ENCODE measurements around the gene PRDM1.

- TF ChIP-seq, protein P1, sequence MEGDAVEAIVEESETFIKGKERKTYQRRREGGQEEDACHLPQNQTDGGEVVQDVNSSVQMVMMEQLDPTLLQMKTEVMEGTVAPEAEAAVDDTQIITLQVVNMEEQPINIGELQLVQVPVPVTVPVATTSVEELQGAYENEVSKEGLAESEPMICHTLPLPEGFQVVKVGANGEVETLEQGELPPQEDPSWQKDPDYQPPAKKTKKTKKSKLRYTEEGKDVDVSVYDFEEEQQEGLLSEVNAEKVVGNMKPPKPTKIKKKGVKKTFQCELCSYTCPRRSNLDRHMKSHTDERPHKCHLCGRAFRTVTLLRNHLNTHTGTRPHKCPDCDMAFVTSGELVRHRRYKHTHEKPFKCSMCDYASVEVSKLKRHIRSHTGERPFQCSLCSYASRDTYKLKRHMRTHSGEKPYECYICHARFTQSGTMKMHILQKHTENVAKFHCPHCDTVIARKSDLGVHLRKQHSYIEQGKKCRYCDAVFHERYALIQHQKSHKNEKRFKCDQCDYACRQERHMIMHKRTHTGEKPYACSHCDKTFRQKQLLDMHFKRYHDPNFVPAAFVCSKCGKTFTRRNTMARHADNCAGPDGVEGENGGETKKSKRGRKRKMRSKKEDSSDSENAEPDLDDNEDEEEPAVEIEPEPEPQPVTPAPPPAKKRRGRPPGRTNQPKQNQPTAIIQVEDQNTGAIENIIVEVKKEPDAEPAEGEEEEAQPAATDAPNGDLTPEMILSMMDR (CRISPR knock-in tag; IDR thresholded peaks at IDR 0.05) = no peak
- TF ChIP-seq EZH2 (conservative IDR thresholded peaks at IDR 0.05; ENCODE audit: low read depth, low read length) = no peak
- no peak for TF ChIP-seq ESRRA (CRISPR knock-in tag; IDR thresholded peaks at IDR 0.05; ENCODE audit: low read depth)
- no peak for TF ChIP-seq TFDP2 (CRISPR knock-in tag; IDR thresholded peaks at IDR 0.05)
- TF ChIP-seq, protein P2, sequence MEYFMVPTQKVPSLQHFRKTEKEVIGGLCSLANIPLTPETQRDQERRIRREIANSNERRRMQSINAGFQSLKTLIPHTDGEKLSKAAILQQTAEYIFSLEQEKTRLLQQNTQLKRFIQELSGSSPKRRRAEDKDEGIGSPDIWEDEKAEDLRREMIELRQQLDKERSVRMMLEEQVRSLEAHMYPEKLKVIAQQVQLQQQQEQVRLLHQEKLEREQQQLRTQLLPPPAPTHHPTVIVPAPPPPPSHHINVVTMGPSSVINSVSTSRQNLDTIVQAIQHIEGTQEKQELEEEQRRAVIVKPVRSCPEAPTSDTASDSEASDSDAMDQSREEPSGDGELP (IDR thresholded peaks at IDR 0.05; ENCODE audit: borderline replicate concordance, low read depth) = no peak
- TF ChIP-seq IKZF4 (CRISPR knock-in tag; IDR thresholded peaks at IDR 0.05; ENCODE audit: borderline replicate concordance, low read depth, not compliant biosample characterization) = no peak
- TF ChIP-seq ZNF749 (CRISPR knock-in tag; IDR thresholded peaks at IDR 0.05; ENCODE audit: borderline replicate concordance) = no peak
- TF ChIP-seq, protein P3, sequence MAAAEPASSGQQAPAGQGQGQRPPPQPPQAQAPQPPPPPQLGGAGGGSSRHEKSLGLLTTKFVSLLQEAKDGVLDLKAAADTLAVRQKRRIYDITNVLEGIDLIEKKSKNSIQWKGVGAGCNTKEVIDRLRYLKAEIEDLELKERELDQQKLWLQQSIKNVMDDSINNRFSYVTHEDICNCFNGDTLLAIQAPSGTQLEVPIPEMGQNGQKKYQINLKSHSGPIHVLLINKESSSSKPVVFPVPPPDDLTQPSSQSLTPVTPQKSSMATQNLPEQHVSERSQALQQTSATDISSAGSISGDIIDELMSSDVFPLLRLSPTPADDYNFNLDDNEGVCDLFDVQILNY (CRISPR knock-in tag; conservative IDR thresholded peaks at IDR 0.05) = no peak
- no peak for TF ChIP-seq ZMAT3 (CRISPR knock-in tag; conservative IDR thresholded peaks at IDR 0.05)
- TF ChIP-seq POLR2A (IDR thresholded peaks at IDR 0.05; ENCODE audit: insufficient read depth in 1 of 2, low read depth in 2 of 2, low read length in 2 of 2) = no peak
- TF ChIP-seq POLR2AphosphoS5 (IDR thresholded peaks at IDR 0.05; ENCODE audit: low read depth, low read length) = no peak
Measured at GRCh38 chr6:106056746-106057390, 29.3 kb upstream of the PRDM1 start.
